Common myeloid progenitor, CD34-positive (primary cell): ENCODE data around the gene UNC13D.

Experiments used
- CTCF ChIA-PET: fragments of 350-600 bp; sonication (Branson Sonifier 250); formaldehyde crosslinking; loops from one replicate; lab custom pipeline; 2021; ENCODE audit warnings: antibody characterized with exemption; lab: Charles Lee
- POLR2A ChIA-PET: fragments of 350-600 bp; sonication (Branson Sonifier 250); formaldehyde crosslinking; loops from one replicate; lab custom pipeline; 2021; ENCODE audit warnings: antibody characterized with exemption; lab: Charles Lee
- DNase-seq, 3 donors: peaks; one replicate each; pipeline versions ENCODE4 v3.0.0 to v3.0.0-alpha.2; 2013
- H3K27ac ChIP-seq, 2 experiments: 1 replicate in 1 of 2; 2 replicates in 1 of 2; pipeline ENCODE4 v1.7.0; 2013; ENCODE audit warnings: inconsistent platforms in 2 of 2, low read length in 2 of 2, mild to moderate bottlenecking in 2 of 2, low read depth in 1 of 2, moderate library complexity in 1 of 2; ENCODE audit not compliant: severe bottlenecking in 2 of 2, insufficient read depth in 1 of 2, poor library complexity in 1 of 2
- H3K27me3 ChIP-seq, 5 experiments: replicated peaks in 2 of 5; 1 replicate in 3 of 5; 2 replicates in 2 of 5; pipeline versions ENCODE4 v1.6.1 to v1.7.0; 2013; ENCODE audit warnings: low read length in 4 of 5, mild to moderate bottlenecking in 2 of 5, moderate library complexity in 2 of 5, inconsistent platforms in 1 of 5; ENCODE audit not compliant: insufficient read depth in 5 of 5, control insufficient read depth in 4 of 5
- H3K36me3 ChIP-seq, 4 experiments: 1 replicate in 2 of 4; 2 replicates in 2 of 4; pipeline versions ENCODE4 v1.6.1 to v1.7.0; 2013; ENCODE audit warnings: low read length in 3 of 4, control low read depth in 1 of 4, mild to moderate bottlenecking in 1 of 4; ENCODE audit not compliant: control insufficient read depth in 4 of 4, insufficient read depth in 4 of 4
- H3K4me1 ChIP-seq, 4 experiments: 1 replicate in 3 of 4; 2 replicates in 1 of 4; pipeline versions ENCODE4 v1.6.1 to v1.7.1; 2013; ENCODE audit warnings: low read length in 3 of 4, mild to moderate bottlenecking in 3 of 4, control low read depth in 1 of 4, inconsistent platforms in 1 of 4, moderate library complexity in 1 of 4; ENCODE audit not compliant: control insufficient read depth in 4 of 4, insufficient read depth in 4 of 4; ENCODE audit errors: control extremely low read depth in 1 of 4
- H3K4me3 ChIP-seq, 7 experiments: 1 replicate in 4 of 7; 2 replicates in 3 of 7; pipeline versions ENCODE4 v1.5.1 to v1.7.0; 2013; ENCODE audit warnings: mild to moderate bottlenecking in 7 of 7, low read length in 6 of 7, moderate library complexity in 6 of 7, inconsistent platforms in 2 of 7, low read depth in 2 of 7, control low read depth in 1 of 7; ENCODE audit not compliant: insufficient read depth in 4 of 7, control insufficient read depth in 1 of 7; ENCODE audit errors: extremely low read depth in 1 of 7
- H3K9me3 ChIP-seq, 5 experiments: 1 replicate in 4 of 5; 2 replicates in 1 of 5; pipeline versions ENCODE4 v1.6.1 to v1.7.1; 2013; ENCODE audit warnings: low read length in 4 of 5, mild to moderate bottlenecking in 2 of 5, inconsistent platforms in 1 of 5, low read depth in 1 of 5, moderate library complexity in 1 of 5; ENCODE audit not compliant: control insufficient read depth in 4 of 5, insufficient read depth in 2 of 5; ENCODE audit errors: control extremely low read depth in 1 of 5
- WGBS: methylation state at CpG from one replicate; pipeline ENCODE4 v1.1.5; 2013; ENCODE audit not compliant: insufficient coverage; 5-methylcytosine and 5-hydroxymethylcytosine counted together

Gene UNC13D

GRCh38 chr17:75822800-75823166 is 21.4 kb downstream of the UNC13D start:
- no peaks in the 10 kb centered on the region for H3K9me3 ChIP-seq
- peaks cover 11 to 92% (median 71%) of the 10 kb centered on the region in 4 experiments for H3K36me3 ChIP-seq
- DNase-seq = no peak
- 100% methylated on average over 1 of the region's 3 CpGs for WGBS
- peaks cover 0 to 32% (median 29%) of the 10 kb centered on the region in 4 experiments for H3K4me1 ChIP-seq
- no peak overlapping the region for H3K4me3 ChIP-seq
- H3K27me3 ChIP-seq = no peaks in the 10 kb centered on the region
- peak overlapping the region in 1 of 2 experiments; percentile 33 for H3K27ac ChIP-seq
- ChIA-PET POLR2A (interaction anchor here (1.0 to 1.5 kb wide), 2 partner anchors 43 to 54 kb away, joined by 3 to 5 read pairs; a partner anchor contains a TSS), CTCF (interaction anchor here (0.6 to 2.9 kb wide), 10 partner anchors 10 to 199 kb away, joined by 3 to 8 read pairs (median 3); partner anchors contain the start of genes GALK1 and UNC13D)

GRCh38 chr17:75822119-75822799 is 21.9 kb downstream of the UNC13D start:
- H3K27ac ChIP-seq = peak overlapping the region in 1 of 2 experiments; percentile 33
- peaks cover 10 to 93% (median 73%) of the 10 kb centered on the region in 4 experiments for H3K36me3 ChIP-seq
- no peaks in the 10 kb centered on the region for H3K9me3 ChIP-seq
- ChIA-PET CTCF (interaction anchor here (0.8 to 2.9 kb wide), 10 partner anchors 9 to 69 kb away, joined by 3 to 8 read pairs (median 4); partner anchors contain the start of genes GALK1 and UNC13D), POLR2A (interaction anchor here (1.0 to 1.5 kb wide), 2 partner anchors 42 to 55 kb away, joined by 3 to 5 read pairs; a partner anchor contains a TSS)
- H3K4me3 ChIP-seq = no peak overlapping the region
- 67% methylated on average over 14 of the region's 18 CpGs for WGBS
- DNase-seq = peak in 2 of 3 donors; percentile 17 to 30
- H3K27me3 ChIP-seq = no peaks in the 10 kb centered on the region
- H3K4me1 ChIP-seq = peaks cover 0 to 30% (median 24%) of the 10 kb centered on the region in 4 experiments

- H3K36me3 ChIP-seq = peaks cover 8 to 93% (median 73%) of the 10 kb centered on the region in 4 experiments
- 97% methylated on average over 6 of the region's 7 CpGs for WGBS
- ChIA-PET POLR2A (no interaction called here), CTCF (interaction anchor here (0.8 to 2.9 kb wide), 8 partner anchors 9 to 68 kb away, joined by 3 to 8 read pairs (median 4); partner anchors contain the start of gene GALK1)
- no peak overlapping the region for H3K4me3 ChIP-seq
- H3K27me3 ChIP-seq = no peaks in the 10 kb centered on the region
- H3K9me3 ChIP-seq = no peaks in the 10 kb centered on the region
- H3K4me1 ChIP-seq = peaks cover 0 to 22% (median 17%) of the 10 kb centered on the region in 4 experiments
- no peak for DNase-seq
- H3K27ac ChIP-seq = peak overlapping the region in 1 of 2 experiments; percentile 33
These were observed 22.7 kb downstream of the UNC13D start for GRCh38 chr17:75821552-75821951.

GRCh38 chr17:75820094-75821080 is 23.8 kb downstream of the UNC13D start:
- peak overlapping the region in 1 of 2 experiments; percentile 15 for H3K27ac ChIP-seq
- no peak overlapping the region for H3K4me3 ChIP-seq
- H3K9me3 ChIP-seq = no peaks in the 10 kb centered on the region
- H3K4me1 ChIP-seq = peaks cover 0 to 18% (median 14%) of the 10 kb centered on the region in 4 experiments
- no peak for DNase-seq
- ChIA-PET POLR2A (interaction anchor here (0.6 kb wide), 2 partner anchors 9 to 36 kb away, joined by 3 to 4 read pairs; partner anchors contain the start of gene UNK), CTCF (interaction anchor here (0.6 to 3.3 kb wide), 8 partner anchors 9 to 57 kb away, joined by 3 to 12 read pairs (median 4); partner anchors contain the start of gene GALK1)
- WGBS = 90% methylated on average over 20 of the region's 21 CpGs
- H3K36me3 ChIP-seq = peaks cover 9 to 91% (median 71%) of the 10 kb centered on the region in 4 experiments
- no peaks in the 10 kb centered on the region for H3K27me3 ChIP-seq

GRCh38 chr17:75819678-75820077 is 24.5 kb downstream of the UNC13D start:
- H3K27ac ChIP-seq = no peak overlapping the region
- CTCF ChIA-PET = interaction anchor here (1.9 to 3.3 kb wide), 2 partner anchors 10 to 56 kb away, joined by 6 to 12 read pairs; partner anchors contain the start of gene GALK1
- WGBS = 93% methylated on average over 15 of the region's 16 CpGs
- H3K4me1 ChIP-seq = peaks cover 0 to 18% (median 13%) of the 10 kb centered on the region in 4 experiments
- POLR2A ChIA-PET = no interaction called here
- no peaks in the 10 kb centered on the region for H3K27me3 ChIP-seq
- H3K4me3 ChIP-seq = no peak overlapping the region
- DNase-seq = no peak
- no peaks in the 10 kb centered on the region for H3K9me3 ChIP-seq
- H3K36me3 ChIP-seq = peaks cover 13 to 96% (median 74%) of the 10 kb centered on the region in 4 experiments

GRCh38 chr17:75819116-75819515 is 25.1 kb downstream of the UNC13D start:
- peaks cover 17 to 96% (median 75%) of the 10 kb centered on the region in 4 experiments for H3K36me3 ChIP-seq
- H3K4me1 ChIP-seq = peaks cover 0 to 18% (median 12%) of the 10 kb centered on the region in 4 experiments
- 98% methylated on average over 7 of the region's 7 CpGs for WGBS
- H3K9me3 ChIP-seq = no peaks in the 10 kb centered on the region
- ChIA-PET CTCF (interaction anchor here (1.9 to 3.3 kb wide), 2 partner anchors 10 to 55 kb away, joined by 6 to 12 read pairs; partner anchors contain the start of gene GALK1), POLR2A (no interaction called here)
- H3K27me3 ChIP-seq = no peaks in the 10 kb centered on the region
- no peak for DNase-seq
- H3K4me3 ChIP-seq = no peak overlapping the region
- H3K27ac ChIP-seq = no peak overlapping the region
